HepG2 (cell line): Measurements from ENCODE around the gene ARHGAP33. TPM values are rescaled to one million over a fixed set of nuclear protein-coding genes. Genes with fewer than 3 reads are reported as not detected.
A peak's percentile ranks its signal among the peaks of the same experiment; 100 is the strongest.

Experiments used
- ARID2 ChIP-seq: sonication (generic); formaldehyde crosslinking; IDR thresholded peaks from 2 replicates; pipeline ENCODE4 v1.8.1; 2022; ENCODE audit warnings: mild to moderate bottlenecking, missing genetic modification reagents, borderline replicate concordance
- CHCHD3 ChIP-seq: sonication (generic); formaldehyde crosslinking; IDR thresholded peaks from 2 replicates; pipeline ENCODE4 v1.8.0; 2022; ENCODE audit warnings: mild to moderate bottlenecking, missing genetic modification reagents, moderate library complexity
- HOXA3 ChIP-seq: sonication (generic); formaldehyde crosslinking; IDR thresholded peaks from 2 replicates; pipeline ENCODE4 v1.5.0; 2020; ENCODE audit warnings: missing genetic modification reagents
- IRF2 ChIP-seq: IDR thresholded peaks from 2 replicates; pipeline ENCODE4 v1.6.1; 2018; ENCODE audit warnings: missing genetic modification reagents, missing compliant biosample characterization
- ISX ChIP-seq: sonication (generic); formaldehyde crosslinking; conservative IDR thresholded peaks from 2 replicates; pipeline ENCODE4 v1.5.0; 2020; ENCODE audit warnings: missing genetic modification reagents
- KMT2A ChIP-seq: sonication (generic); formaldehyde crosslinking; IDR thresholded peaks from 2 replicates; pipeline ENCODE4 v1.4.0; 2020; ENCODE audit warnings: missing genetic modification reagents
- MAFF ChIP-seq: IDR thresholded peaks from 2 replicates; pipeline ENCODE4 v1.6.1; 2011; ENCODE audit warnings: low read depth, low read length, improper control_type of control experiment
- MXD4 ChIP-seq: IDR thresholded peaks from 2 replicates; pipeline ENCODE4 v1.6.1; 2016; ENCODE audit warnings: mild to moderate bottlenecking, missing biosample characterization, missing genetic modification reagents
- NFATC3 ChIP-seq: sonication (generic); formaldehyde crosslinking; IDR thresholded peaks from 2 replicates; pipeline ENCODE4 v1.5.1; 2020; ENCODE audit warnings: mild to moderate bottlenecking, missing genetic modification reagents
- NR2C2 ChIP-seq: sonication (generic); formaldehyde crosslinking; IDR thresholded peaks from 2 replicates; pipeline ENCODE4 v1.4.0; 2020; ENCODE audit warnings: missing genetic modification reagents, mild to moderate bottlenecking, moderate library complexity, borderline replicate concordance
- RFX3 ChIP-seq: IDR thresholded peaks from 2 replicates; pipeline ENCODE4 v1.6.1; 2016; ENCODE audit warnings: missing biosample characterization, missing genetic modification reagents
- SALL2 ChIP-seq: sonication (generic); formaldehyde crosslinking; IDR thresholded peaks from 2 replicates; pipeline ENCODE4 v1.8.1; 2023; ENCODE audit warnings: mild to moderate bottlenecking, missing genetic modification reagents, inconsistent platforms
- ZMAT5 ChIP-seq: sonication (generic); formaldehyde crosslinking; IDR thresholded peaks from 2 replicates; pipeline ENCODE4 v1.5.0; 2020; ENCODE audit warnings: mild to moderate bottlenecking, low read depth, missing genetic modification reagents, borderline replicate concordance
- ZNF260 ChIP-seq: sonication (generic); formaldehyde crosslinking; IDR thresholded peaks from 2 replicates; pipeline ENCODE4 v1.4.0; 2020; ENCODE audit warnings: missing genetic modification reagents, low read depth, mild to moderate bottlenecking, borderline replicate concordance
- ZNF44 ChIP-seq: sonication (generic); formaldehyde crosslinking; IDR thresholded peaks from 2 replicates; pipeline ENCODE4 v1.5.1; 2020; ENCODE audit warnings: mild to moderate bottlenecking, missing genetic modification reagents
- ZNF484 ChIP-seq: sonication (generic); formaldehyde crosslinking; IDR thresholded peaks from 2 replicates; pipeline ENCODE4 v1.5.1; 2020; ENCODE audit warnings: mild to moderate bottlenecking, low read depth, missing genetic modification reagents, borderline replicate concordance
- polyA plus RNA-seq, 8 experiments: library from polyadenylated mRNA; depleted of rRNA in 3 of 8; stranded (reverse) in 7 of 8; unstranded in 1 of 8; fragments of >200 nt; fragmentation: Illumina TruSeq in 4 of 8; extraction: Trizol in 4 of 8; gene quantifications; 2 replicates each; pipeline versions ENCODE4 v1.2.1 to v1.2.3, GENCODE V29; 2011 to 2016; ENCODE audit warnings: low read depth in 4 of 8, missing spikeins in 1 of 8, mixed read lengths in 1 of 8; ENCODE audit not compliant: insufficient read depth in 1 of 8
- total RNA-seq, 5 experiments: library from RNA; depleted of rRNA; stranded (reverse); fragments of >200 nt; fragmentation: Illumina TruSeq; extraction: Trizol; gene quantifications; 2 replicates each; pipeline ENCODE4 v1.2.3, GENCODE V29; 2016; ENCODE audit warnings: low read depth in 1 of 5
- TF ChIP-seq, protein P1 (sequence below): sonication (generic); formaldehyde crosslinking; IDR thresholded peaks from 2 replicates; pipeline ENCODE4 v1.4.0; 2020; ENCODE audit warnings: missing genetic modification reagents
- TF ChIP-seq, protein P2 (sequence below): sonication (generic); IDR thresholded peaks from 2 replicates; pipeline ENCODE4 v1.6.1; 2016; ENCODE audit warnings: low read depth, borderline replicate concordance
- TF ChIP-seq, protein P3 (sequence below): sonication (generic); formaldehyde crosslinking; IDR thresholded peaks from 2 replicates; pipeline ENCODE4 v1.4.0; 2020; ENCODE audit warnings: missing genetic modification reagents
- TF ChIP-seq, protein P4 (sequence below): IDR thresholded peaks from 2 replicates; pipeline ENCODE4 v1.6.1; 2016; ENCODE audit warnings: low read depth, borderline replicate concordance

The ARHGAP33 gene
- total and polyA plus RNA-seq, 2 of the 13 experiments (the other 11 are each of a cell fraction or from before 2014, with no cell fraction given): 1.3 to 2.7 TPM

DNA sequence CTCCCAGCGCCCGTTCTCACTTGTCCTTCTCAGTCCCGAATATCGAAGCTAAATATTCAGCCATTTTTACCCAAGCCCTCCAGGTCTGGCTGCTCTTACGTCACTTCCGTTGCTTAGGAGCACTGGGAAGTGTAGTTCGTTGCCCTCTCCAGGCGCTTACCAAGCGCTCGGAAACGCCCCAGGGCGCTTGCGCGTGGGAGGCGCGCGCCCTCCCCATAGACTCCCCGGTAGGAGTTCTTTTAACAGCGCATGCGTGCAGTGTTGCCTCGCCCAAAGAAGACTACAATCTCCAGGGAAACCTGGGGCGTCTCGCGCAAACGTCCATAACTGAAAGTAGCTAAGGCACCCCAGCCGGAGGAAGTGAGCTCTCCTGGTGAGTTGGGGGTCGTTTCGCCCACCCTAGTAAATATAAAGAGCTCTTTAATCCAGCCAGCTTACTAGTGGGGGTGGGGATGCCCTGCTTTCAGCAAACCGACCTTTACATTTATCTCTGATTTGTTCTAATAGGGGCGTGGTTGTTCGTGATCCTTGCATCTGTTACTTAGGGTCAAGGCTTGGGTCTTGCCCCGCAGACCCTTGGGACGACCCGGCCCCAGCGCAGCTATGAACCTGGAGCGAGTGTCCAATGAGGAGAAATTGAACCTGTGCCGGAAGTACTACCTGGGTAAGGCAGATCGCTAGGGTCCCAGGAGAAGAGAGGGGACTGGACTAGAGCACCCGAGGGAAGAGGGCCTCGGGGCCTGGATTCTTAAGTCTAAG, 29.9 kb upstream of the ARHGAP33 start, which contains the start of the genes PSENEN and U2AF1L4 (continued):
- TF ChIP-seq, protein P1, sequence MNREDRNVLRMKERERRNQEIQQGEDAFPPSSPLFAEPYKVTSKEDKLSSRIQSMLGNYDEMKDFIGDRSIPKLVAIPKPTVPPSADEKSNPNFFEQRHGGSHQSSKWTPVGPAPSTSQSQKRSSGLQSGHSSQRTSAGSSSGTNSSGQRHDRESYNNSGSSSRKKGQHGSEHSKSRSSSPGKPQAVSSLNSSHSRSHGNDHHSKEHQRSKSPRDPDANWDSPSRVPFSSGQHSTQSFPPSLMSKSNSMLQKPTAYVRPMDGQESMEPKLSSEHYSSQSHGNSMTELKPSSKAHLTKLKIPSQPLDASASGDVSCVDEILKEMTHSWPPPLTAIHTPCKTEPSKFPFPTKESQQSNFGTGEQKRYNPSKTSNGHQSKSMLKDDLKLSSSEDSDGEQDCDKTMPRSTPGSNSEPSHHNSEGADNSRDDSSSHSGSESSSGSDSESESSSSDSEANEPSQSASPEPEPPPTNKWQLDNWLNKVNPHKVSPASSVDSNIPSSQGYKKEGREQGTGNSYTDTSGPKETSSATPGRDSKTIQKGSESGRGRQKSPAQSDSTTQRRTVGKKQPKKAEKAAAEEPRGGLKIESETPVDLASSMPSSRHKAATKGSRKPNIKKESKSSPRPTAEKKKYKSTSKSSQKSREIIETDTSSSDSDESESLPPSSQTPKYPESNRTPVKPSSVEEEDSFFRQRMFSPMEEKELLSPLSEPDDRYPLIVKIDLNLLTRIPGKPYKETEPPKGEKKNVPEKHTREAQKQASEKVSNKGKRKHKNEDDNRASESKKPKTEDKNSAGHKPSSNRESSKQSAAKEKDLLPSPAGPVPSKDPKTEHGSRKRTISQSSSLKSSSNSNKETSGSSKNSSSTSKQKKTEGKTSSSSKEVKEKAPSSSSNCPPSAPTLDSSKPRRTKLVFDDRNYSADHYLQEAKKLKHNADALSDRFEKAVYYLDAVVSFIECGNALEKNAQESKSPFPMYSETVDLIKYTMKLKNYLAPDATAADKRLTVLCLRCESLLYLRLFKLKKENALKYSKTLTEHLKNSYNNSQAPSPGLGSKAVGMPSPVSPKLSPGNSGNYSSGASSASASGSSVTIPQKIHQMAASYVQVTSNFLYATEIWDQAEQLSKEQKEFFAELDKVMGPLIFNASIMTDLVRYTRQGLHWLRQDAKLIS (CRISPR knock-in tag): no peak
- TF ChIP-seq ZNF44 (CRISPR knock-in tag) (0 out of 2 replicates have a peak, but pooled peaks have one; percentile 26), IRF2 (CRISPR knock-in tag) (peak; percentile 73; the same call in 1 of the 2 replicates), MAFF (no peak), CHCHD3 (CRISPR knock-in tag) (no peak), KMT2A (CRISPR knock-in tag) (no peak), MXD4 (CRISPR knock-in tag) (no peak), NR2C2 (peak; percentile 84), ISX (CRISPR knock-in tag) (no peak), RFX3 (CRISPR knock-in tag) (peak; percentile 72), ZNF484 (CRISPR knock-in tag) (no peak), SALL2 (CRISPR knock-in tag) (no peak), ARID2 (CRISPR knock-in tag) (no peak), HOXA3 (CRISPR knock-in tag) (no peak; the same call in 1 of the 2 replicates), ZNF260 (CRISPR knock-in tag) (no peak), ZMAT5 (no peak), NFATC3 (CRISPR knock-in tag) (0 out of 2 replicates have a peak, but pooled peaks have one; percentile 59)
- TF ChIP-seq, protein P2, sequence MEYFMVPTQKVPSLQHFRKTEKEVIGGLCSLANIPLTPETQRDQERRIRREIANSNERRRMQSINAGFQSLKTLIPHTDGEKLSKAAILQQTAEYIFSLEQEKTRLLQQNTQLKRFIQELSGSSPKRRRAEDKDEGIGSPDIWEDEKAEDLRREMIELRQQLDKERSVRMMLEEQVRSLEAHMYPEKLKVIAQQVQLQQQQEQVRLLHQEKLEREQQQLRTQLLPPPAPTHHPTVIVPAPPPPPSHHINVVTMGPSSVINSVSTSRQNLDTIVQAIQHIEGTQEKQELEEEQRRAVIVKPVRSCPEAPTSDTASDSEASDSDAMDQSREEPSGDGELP: peak; percentile 4; the same call in 1 of the 2 replicates
- TF ChIP-seq, protein P3, sequence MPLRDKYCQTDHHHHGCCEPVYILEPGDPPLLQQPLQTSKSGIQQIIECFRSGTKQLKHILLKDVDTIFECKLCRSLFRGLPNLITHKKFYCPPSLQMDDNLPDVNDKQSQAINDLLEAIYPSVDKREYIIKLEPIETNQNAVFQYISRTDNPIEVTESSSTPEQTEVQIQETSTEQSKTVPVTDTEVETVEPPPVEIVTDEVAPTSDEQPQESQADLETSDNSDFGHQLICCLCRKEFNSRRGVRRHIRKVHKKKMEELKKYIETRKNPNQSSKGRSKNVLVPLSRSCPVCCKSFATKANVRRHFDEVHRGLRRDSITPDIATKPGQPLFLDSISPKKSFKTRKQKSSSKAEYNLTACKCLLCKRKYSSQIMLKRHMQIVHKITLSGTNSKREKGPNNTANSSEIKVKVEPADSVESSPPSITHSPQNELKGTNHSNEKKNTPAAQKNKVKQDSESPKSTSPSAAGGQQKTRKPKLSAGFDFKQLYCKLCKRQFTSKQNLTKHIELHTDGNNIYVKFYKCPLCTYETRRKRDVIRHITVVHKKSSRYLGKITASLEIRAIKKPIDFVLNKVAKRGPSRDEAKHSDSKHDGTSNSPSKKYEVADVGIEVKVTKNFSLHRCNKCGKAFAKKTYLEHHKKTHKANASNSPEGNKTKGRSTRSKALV (CRISPR knock-in tag): no peak
- TF ChIP-seq, protein P4, sequence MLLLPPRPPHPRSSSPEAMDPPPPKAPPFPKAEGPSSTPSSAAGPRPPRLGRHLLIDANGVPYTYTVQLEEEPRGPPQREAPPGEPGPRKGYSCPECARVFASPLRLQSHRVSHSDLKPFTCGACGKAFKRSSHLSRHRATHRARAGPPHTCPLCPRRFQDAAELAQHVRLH (CRISPR knock-in tag): no peak
